Measurements from ENCODE around the gene PCDH9.

PCDH9 gene

GRCh38 chr13:66689037-66689619, 541.0 kb downstream of the PCDH9 start:
- DNase-seq (ENCODE audit: low read depth in 2 of 2, low spot score in 1 of 2) = no peak

DNA sequence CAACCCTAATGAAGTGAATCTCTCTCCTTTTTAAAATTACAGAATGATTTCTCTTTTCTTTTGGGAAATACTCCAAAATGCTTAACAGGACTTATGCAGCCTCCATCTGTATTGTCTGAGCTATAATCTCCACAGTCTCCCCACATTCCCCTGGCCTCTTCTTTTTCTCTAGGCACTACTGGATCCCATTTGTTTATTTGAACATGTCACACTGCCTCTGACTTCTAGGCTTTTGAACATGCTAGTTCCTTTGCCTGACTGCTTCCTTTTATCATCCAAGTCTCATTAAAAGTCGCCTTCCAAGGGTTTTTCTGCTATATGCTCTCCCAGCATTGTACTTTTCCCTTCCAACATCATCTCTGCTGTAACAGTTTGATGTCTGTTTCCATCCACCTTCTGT, 548.7 kb downstream of the PCDH9 start:
- DNase-seq (ENCODE audit: low read depth in 2 of 2, low spot score in 1 of 2) = no peak

GRCh38 chr13:66680031-66680430, 550.1 kb downstream of the PCDH9 start:
- DNase-seq (ENCODE audit: low read depth in 2 of 2, low spot score in 1 of 2) = no peak

DNA sequence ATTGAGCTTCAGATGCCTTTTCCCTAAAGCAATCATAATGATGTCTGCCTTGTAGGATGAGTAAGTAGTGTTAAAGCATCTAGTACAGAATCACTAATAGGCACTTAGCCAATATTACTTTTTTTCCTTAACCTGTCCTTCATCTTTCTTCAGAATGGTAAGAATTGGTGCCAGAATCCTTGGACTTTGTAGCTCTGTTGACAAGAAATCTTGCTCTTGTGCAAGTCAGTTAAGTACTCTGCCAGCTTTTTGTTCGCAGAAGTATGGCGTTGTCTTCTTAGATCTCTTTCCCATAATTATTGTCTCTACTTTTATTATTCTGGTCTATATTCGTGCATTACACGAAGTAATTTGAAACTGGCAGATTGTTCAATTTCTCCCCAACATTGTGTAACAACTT, 554.5 kb downstream of the PCDH9 start:
- no peak for DNase-seq (ENCODE audit: low read depth in 2 of 2, low spot score in 1 of 2)

DNA sequence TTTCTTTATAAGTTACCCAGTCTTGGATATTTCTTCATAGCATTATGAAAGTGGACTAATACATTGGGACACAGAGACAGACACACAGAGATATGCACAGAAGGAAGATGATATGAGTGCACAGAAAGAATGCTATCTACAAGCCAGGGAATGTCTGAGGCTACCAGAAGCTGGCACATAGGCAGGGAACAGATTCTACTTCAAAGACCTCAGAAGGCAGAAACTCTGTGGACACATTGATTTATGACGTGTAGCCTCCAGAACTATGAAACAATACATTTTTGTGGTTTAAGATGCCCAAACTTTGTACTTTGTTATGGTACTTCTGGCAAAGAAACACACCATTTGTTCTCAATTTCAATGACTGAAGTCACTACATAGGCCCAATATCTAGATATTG, 556.7 kb downstream of the PCDH9 start:
- no peak for DNase-seq (ENCODE audit: low read depth in 2 of 2, low spot score in 1 of 2)

- DNase-seq (ENCODE audit: low read depth in 2 of 2, low spot score in 1 of 2) = no peak
These were observed 564.1 kb downstream of the PCDH9 start for GRCh38 chr13:66665991-66666390.

- no peak for DNase-seq (ENCODE audit: low read depth in 2 of 2, low spot score in 1 of 2)
These were observed 566.4 kb downstream of the PCDH9 start for GRCh38 chr13:66663711-66664110.

DNA sequence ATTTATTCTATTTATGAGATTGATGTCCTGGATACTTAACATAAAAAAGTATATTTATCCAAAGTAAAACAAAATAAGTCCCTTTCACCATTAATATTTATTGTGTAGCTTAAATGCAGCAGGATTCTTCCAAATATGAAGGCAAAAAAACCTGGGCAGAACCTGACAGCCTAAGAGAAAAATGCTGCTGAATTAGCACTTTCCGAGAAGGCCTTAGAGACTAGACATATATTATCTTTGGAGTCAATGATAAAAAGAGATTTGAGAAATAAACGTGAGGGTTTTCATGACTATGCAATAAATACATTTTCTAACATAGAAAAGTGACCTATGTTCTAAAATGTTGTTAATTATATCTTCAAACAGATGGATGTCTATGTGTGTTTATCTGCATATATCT, 566.9 kb downstream of the PCDH9 start:
- no peak for DNase-seq (ENCODE audit: low read depth in 2 of 2, low spot score in 1 of 2)

DNA sequence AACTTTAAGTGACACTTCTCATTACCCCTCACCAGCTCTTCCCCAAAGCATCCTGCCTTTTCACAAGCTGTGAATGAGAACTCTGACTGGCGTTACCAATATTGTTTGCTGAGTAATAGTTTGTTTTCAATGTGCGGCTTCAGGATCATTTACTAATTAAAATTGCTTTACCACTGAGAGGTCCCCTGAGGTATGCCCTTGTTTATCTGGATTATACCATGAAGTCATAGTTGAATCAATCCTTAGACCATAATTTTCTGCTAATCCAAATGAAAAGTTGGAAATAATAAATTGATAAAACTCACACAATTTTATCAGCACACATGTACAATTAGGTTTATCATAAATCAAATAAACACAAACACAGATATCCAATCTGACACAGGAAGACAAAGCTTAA, 568.8 kb downstream of the PCDH9 start:
- DNase-seq (ENCODE audit: low read depth in 2 of 2, low spot score in 1 of 2) = no peak

DNA sequence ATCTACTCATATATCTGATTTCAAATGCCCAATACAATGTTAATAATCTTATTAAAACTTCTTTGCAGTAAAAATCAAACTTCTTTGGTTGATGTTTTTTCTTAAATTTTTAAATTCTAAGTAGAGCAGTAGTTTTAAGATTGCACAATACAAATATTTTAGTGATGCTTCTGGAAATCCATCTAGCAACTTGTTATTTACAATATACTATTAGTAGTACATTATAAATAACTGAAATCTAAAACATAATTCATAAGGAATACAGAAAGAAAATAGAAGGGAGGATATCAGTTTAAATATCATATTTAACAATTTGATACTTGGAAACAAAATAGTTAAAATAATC, 569.7 kb downstream of the PCDH9 start:
- DNase-seq (ENCODE audit: low read depth in 2 of 2, low spot score in 1 of 2) = no peak

DNA sequence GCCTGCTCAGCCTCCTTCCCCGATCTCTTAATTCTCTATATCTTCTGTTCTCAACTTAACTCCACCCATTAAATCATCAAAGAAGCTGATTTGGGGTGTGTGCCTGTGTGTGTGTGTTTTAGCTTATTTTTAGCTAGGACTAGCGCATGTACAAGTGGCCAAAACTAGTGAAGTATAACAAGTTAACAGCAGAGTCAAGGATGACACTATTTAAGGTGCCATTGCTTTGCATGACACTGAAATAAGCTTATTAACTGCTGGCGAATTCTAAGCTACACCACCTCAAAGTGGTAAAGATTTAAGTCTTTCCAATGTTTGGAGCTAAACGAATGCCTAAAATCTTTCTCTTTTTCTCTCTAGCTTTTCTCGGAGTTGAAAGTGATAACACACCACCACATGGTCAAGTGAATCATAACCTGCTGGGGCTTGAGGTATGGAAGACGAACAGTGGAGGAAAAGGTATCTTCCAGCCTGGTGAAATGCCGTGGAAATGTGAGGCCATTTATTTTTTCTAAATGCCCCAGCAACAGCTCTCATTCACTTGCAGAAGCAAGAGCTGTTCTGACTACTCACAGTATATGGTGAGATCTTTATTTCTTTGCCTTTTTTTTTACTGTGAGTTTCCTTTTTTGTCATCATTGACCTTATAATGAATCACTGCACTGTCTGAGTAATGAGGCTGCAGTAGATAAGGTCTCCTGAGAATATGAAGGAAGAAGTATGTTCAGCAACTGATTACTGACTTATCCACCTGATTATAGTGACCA, 570.3 kb downstream of the PCDH9 start:
- DNase-seq (ENCODE audit: low read depth in 2 of 2, low spot score in 1 of 2) = no peak

DNA sequence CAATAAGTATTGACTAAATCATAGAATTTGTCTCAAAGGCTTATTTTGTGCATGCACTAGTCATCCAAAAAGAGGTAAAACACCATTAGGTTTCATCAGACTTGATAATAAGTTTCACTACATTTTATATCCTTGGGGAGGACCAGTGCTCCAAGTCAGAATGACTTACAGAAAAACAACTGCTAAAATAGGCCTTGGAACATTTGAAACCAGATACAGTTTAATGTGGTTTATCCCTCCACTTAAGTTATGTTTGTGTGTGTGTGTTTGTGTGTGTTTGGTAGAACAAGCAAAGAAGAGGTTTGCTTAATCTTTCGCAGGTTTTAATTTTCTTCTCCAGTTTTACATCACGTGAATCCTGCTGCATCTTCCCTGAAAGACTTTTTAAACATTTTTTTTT, 570.9 kb downstream of the PCDH9 start:
- no peak for DNase-seq (ENCODE audit: low read depth in 2 of 2, low spot score in 1 of 2)

- DNase-seq (ENCODE audit: low read depth in 2 of 2, low spot score in 1 of 2) = no peak
These were observed 572.8 kb downstream of the PCDH9 start for GRCh38 chr13:66657165-66657881.

DNA sequence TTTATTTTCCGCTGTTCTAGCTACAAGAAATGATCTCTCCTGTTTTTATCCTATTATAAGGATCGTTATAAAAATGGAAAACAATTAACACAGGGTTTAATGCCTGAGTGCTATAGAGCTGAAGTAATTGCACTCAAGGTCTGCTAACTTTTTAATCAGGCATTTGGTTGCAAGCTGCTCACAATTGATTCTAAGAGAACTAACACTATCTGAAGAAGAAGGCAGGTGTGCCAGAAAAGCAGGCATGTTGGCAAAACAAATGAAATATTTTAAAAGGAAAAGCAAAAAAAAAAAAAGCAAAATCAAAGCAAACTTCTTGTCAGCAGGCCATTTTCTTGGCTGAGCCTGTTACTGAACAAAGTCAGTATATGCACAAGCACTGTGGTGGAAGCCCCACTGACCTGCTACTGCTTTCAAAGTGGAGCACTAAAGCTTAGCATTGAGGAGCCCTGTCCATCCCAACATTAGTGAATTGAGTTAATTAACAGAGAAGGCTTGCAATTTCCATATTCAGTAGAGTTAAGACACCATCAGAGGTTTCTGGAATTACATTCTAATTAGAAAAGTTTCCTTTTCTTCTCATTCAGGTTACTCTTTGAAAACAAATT, 574.2 kb downstream of the PCDH9 start:
- no peak for DNase-seq (ENCODE audit: low read depth in 2 of 2, low spot score in 1 of 2)

GRCh38 chr13:66644855-66645460, 585.2 kb downstream of the PCDH9 start:
- no peak for DNase-seq (ENCODE audit: low read depth in 2 of 2, low spot score in 1 of 2)

DNA sequence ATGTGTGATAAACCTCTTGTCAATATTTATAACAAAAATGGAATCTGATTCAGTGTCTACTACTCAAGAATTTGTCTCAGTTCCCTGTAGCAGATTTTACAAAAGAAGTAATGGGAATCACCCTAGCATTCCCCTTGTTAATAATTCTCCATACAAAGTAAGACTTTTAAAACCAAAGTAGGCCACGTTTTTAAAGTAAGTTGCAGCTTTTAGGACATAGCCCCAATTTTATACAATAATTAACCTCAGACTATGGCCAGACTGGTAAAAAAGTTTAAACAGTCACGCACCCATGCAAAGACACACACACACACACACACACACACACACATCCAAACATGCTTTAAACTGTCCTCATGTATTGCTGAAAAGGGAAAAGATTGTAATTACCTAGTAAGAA, 589.9 kb downstream of the PCDH9 start:
- DNase-seq (ENCODE audit: low read depth in 2 of 2, low spot score in 1 of 2) = no peak

- no peak for DNase-seq (ENCODE audit: low read depth in 2 of 2, low spot score in 1 of 2)
These were observed 591.1 kb downstream of the PCDH9 start for GRCh38 chr13:66639044-66639443.

- no peak for DNase-seq (ENCODE audit: low read depth in 2 of 2, low spot score in 1 of 2)
These were observed 594.6 kb downstream of the PCDH9 start for GRCh38 chr13:66635526-66635925.

DNA sequence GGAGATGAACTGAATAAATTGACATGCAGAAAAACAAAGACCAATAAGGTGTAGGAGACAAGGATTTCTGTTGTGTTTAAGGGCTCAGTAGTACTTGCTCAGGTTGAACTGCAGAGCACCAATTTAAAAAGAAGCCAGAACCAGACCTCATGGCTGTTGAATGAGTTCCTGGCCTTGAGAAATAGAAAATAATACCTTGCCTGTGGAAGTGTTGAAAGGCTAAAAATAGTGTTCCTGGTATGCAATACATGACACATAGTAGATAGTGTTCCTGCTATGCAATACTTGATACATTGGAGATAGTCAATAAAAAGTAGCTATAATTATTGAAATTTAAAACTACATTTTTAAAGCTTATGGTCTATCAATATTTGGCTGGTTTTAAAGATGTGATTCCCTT, 595.8 kb downstream of the PCDH9 start:
- no peak for DNase-seq (ENCODE audit: low read depth in 2 of 2, low spot score in 1 of 2)

DNA sequence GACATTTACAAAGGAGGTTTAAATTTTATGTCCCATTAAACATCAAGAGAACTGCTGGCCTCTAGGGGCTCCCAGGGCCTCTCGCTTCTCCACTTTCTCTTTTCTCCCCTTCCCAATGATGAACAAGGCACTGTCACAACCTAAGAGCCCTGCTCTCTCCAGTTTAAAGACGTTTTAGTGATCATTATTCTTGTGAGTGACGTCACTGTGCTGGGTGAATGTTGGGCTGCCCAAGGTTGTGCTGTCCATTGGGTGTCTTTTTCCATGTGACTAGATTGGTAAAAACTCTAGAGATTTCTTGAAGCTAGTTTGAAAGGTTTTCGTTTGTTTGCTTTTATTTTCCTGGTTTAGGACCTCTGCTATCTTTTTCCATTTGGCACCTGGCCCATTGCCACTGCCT, 602.6 kb downstream of the PCDH9 start:
- DNase-seq (ENCODE audit: low read depth in 2 of 2, low spot score in 1 of 2) = no peak

GRCh38 chr13:66624302-66624701, 605.8 kb downstream of the PCDH9 start:
- DNase-seq (ENCODE audit: low read depth in 2 of 2, low spot score in 1 of 2) = no peak
